Activated T-cell treated with anti-CD3 and anti-CD28 coated beads for 48 hours (primary cell): ENCODE results near the gene MEFV.
"Not testable (repeated sequence)": the region's sequence is repeated elsewhere in the genome, so short reads cannot be mapped to it uniquely, and the experiment has no call there.

Experiments
- DNase-seq: peaks from one replicate; pipeline ENCODE4 v3.0.0-alpha.2; 2020; ENCODE audit warnings: low read depth

MEFV gene

GRCh38 chr16:3216263-3216640 lies 40.2 kb downstream of the MEFV start:
- no peak for DNase-seq

- DNase-seq: no peak
These were observed 40.7 kb downstream of the MEFV start for GRCh38 chr16:3215601-3216262.

- DNase-seq: no peak
These were observed 41.4 kb downstream of the MEFV start for GRCh38 chr16:3214904-3215600.

- DNase-seq: no peak
These were observed 43.9 kb downstream of the MEFV start for GRCh38 chr16:3212567-3212966.

- DNase-seq: no peak
These were observed 44.4 kb downstream of the MEFV start for GRCh38 chr16:3212006-3212405.

- no peak for DNase-seq
These were observed 49.1 kb downstream of the MEFV start for GRCh38 chr16:3207086-3207953.

- DNase-seq: not testable (repeated sequence)
These were observed 50.5 kb downstream of the MEFV start for GRCh38 chr16:3205939-3206338.

- no peak for DNase-seq
These were observed 53.4 kb downstream of the MEFV start for GRCh38 chr16:3202903-3203539.

GRCh38 chr16:3198334-3199072 lies 57.9 kb downstream of the MEFV start:
- DNase-seq: no peak

GRCh38 chr16:3197694-3198333 lies 58.6 kb downstream of the MEFV start:
- not testable (repeated sequence) for DNase-seq

- no peak for DNase-seq
These were observed 60.5 kb downstream of the MEFV start for GRCh38 chr16:3195975-3196374.

GRCh38 chr16:3194792-3195191 lies 61.6 kb downstream of the MEFV start:
- DNase-seq: no peak

GRCh38 chr16:3193221-3194212 lies 62.9 kb downstream of the MEFV start:
- DNase-seq: no peak

- no peak for DNase-seq
These were observed 63.9 kb downstream of the MEFV start for GRCh38 chr16:3192476-3193019.
